ENCODE results near the gene OR3A3.

DNA sequence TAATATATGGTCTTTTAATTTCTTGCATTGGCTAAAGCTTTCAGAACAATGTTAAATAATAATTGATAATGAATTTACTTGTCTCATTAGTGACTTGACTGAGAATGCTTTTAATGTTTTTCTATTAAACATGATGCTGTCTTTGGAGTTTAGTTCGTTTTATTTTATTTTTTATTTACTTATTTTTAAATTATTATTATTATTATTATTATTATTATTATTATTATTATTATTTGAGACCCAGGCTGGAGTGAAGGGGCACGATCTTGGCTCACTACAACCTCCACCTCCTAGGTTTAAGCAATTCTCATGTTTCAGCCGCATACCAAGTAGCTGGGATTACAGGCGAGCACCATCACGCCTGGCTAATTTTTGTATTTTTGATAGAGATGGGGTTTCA is 4.4 kb downstream of the OR3A3 start:
- no peak for TF ChIP-seq ZFP3 (CRISPR knock-in tag; IDR thresholded peaks at IDR 0.05)
- no peak for TF ChIP-seq BACH2 (CRISPR knock-in tag; IDR thresholded peaks at IDR 0.05; ENCODE audit: borderline replicate concordance)
- no peak for TF ChIP-seq SNAI2 (CRISPR knock-in tag; IDR thresholded peaks at IDR 0.05)
- TF ChIP-seq, protein P1, sequence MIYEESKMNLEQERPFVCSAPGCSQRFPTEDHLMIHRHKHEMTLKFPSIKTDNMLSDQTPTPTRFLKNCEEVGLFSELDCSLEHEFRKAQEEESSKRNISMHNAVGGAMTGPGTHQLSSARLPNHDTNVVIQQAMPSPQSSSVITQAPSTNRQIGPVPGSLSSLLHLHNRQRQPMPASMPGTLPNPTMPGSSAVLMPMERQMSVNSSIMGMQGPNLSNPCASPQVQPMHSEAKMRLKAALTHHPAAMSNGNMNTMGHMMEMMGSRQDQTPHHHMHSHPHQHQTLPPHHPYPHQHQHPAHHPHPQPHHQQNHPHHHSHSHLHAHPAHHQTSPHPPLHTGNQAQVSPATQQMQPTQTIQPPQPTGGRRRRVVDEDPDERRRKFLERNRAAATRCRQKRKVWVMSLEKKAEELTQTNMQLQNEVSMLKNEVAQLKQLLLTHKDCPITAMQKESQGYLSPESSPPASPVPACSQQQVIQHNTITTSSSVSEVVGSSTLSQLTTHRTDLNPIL (CRISPR knock-in tag; IDR thresholded peaks at IDR 0.05; ENCODE audit: low read depth): no peak
- TF ChIP-seq, protein P2, sequence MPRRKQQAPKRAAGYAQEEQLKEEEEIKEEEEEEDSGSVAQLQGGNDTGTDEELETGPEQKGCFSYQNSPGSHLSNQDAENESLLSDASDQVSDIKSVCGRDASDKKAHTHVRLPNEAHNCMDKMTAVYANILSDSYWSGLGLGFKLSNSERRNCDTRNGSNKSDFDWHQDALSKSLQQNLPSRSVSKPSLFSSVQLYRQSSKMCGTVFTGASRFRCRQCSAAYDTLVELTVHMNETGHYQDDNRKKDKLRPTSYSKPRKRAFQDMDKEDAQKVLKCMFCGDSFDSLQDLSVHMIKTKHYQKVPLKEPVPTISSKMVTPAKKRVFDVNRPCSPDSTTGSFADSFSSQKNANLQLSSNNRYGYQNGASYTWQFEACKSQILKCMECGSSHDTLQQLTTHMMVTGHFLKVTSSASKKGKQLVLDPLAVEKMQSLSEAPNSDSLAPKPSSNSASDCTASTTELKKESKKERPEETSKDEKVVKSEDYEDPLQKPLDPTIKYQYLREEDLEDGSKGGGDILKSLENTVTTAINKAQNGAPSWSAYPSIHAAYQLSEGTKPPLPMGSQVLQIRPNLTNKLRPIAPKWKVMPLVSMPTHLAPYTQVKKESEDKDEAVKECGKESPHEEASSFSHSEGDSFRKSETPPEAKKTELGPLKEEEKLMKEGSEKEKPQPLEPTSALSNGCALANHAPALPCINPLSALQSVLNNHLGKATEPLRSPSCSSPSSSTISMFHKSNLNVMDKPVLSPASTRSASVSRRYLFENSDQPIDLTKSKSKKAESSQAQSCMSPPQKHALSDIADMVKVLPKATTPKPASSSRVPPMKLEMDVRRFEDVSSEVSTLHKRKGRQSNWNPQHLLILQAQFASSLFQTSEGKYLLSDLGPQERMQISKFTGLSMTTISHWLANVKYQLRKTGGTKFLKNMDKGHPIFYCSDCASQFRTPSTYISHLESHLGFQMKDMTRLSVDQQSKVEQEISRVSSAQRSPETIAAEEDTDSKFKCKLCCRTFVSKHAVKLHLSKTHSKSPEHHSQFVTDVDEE (CRISPR knock-in tag; IDR thresholded peaks at IDR 0.05): no peak
- TF ChIP-seq, protein P3, sequence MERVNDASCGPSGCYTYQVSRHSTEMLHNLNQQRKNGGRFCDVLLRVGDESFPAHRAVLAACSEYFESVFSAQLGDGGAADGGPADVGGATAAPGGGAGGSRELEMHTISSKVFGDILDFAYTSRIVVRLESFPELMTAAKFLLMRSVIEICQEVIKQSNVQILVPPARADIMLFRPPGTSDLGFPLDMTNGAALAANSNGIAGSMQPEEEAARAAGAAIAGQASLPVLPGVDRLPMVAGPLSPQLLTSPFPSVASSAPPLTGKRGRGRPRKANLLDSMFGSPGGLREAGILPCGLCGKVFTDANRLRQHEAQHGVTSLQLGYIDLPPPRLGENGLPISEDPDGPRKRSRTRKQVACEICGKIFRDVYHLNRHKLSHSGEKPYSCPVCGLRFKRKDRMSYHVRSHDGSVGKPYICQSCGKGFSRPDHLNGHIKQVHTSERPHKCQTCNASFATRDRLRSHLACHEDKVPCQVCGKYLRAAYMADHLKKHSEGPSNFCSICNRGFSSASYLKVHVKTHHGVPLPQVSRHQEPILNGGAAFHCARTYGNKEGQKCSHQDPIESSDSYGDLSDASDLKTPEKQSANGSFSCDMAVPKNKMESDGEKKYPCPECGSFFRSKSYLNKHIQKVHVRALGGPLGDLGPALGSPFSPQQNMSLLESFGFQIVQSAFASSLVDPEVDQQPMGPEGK (CRISPR knock-in tag; IDR thresholded peaks at IDR 0.05; ENCODE audit: borderline replicate concordance): no peak
- TF ChIP-seq CSDC2 (CRISPR knock-in tag; IDR thresholded peaks at IDR 0.05): no peak
- no peak for TF ChIP-seq ARNTL (CRISPR knock-in tag; IDR thresholded peaks at IDR 0.05; ENCODE audit: borderline replicate concordance, low read depth)
- no peak for TF ChIP-seq ZNF565 (CRISPR knock-in tag; conservative IDR thresholded peaks at IDR 0.05; ENCODE audit: low read depth)
- no peak for TF ChIP-seq ISL1 (CRISPR knock-in tag; IDR thresholded peaks at IDR 0.05)
- no peak for TF ChIP-seq ZNF70 (CRISPR knock-in tag; IDR thresholded peaks at IDR 0.05)
- TF ChIP-seq ZC3H10 (CRISPR knock-in tag; IDR thresholded peaks at IDR 0.05): no peak
- no peak for TF ChIP-seq RARB (CRISPR knock-in tag; IDR thresholded peaks at IDR 0.05)
